ENCODE data around the gene FAM187B. TPM values are rescaled to one million over a fixed set of nuclear protein-coding genes. Genes with fewer than 3 reads are reported as not detected.
A peak's percentile ranks its signal among the peaks of the same experiment; 100 is the strongest.
"Not testable (repeated sequence)": the region's sequence is repeated elsewhere in the genome, so short reads cannot be mapped to it uniquely, and the experiment has no call there.

Gene FAM187B
- total and polyA plus RNA-seq, 2 donors (not counting 1 experiment from before 2014, with no cell fraction given): 0.25 TPM; not detected in 1

- Histone ChIP-seq H3K9me3 (ENCODE audit: control extremely low read depth in 1 of 3, control insufficient read depth in 2 of 3, insufficient read depth in 1 of 3, low read length in 2 of 3) (peaks cover 0 to 14% (median 0%) of the 10 kb centered on the region in 3 donors), H3K36me3 (replicated peaks in 1 of 2; ENCODE audit: control extremely low read depth in 1 of 2, control insufficient read depth in 1 of 2, extremely low read depth in 1 of 2, insufficient read depth in 2 of 2, low read length in 1 of 2) (no peaks in the 10 kb centered on the region), H3K4me1 (ENCODE audit: control insufficient read depth in 2 of 2, insufficient read depth in 2 of 2, low read length in 2 of 2) (peaks cover 16 to 20% of the 10 kb centered on the region in 2 donors), H3K27ac (ENCODE audit: low read length in 2 of 2) (no peak overlapping the region), H3K4me3 (ENCODE audit: control extremely low read depth in 1 of 5, extremely low read depth in 1 of 5, insufficient read depth in 1 of 5, low read depth in 2 of 5, low read length in 4 of 5) (no peak overlapping the region), H3K27me3 (replicated peaks in 1 of 4; ENCODE audit: control extremely low read depth in 1 of 4, control insufficient read depth in 3 of 4, insufficient read depth in 4 of 4, low read length in 3 of 4) (no peaks in the 10 kb centered on the region), H3K4me2 (replicated peaks; ENCODE audit: low read depth, low read length, poor library complexity, severe bottlenecking) (no peak overlapping the region), H3K79me2 (ENCODE audit: control insufficient read depth, insufficient read depth, low read length) (no peaks in the 10 kb centered on the region), H2AFZ (ENCODE audit: insufficient read depth, low read depth, low read length, poor library complexity, severe bottlenecking) (no peak overlapping the region), H3K9ac (ENCODE audit: low read length) (no peak overlapping the region), H4K20me1 (ENCODE audit: control insufficient read depth, insufficient read depth, low read length, poor library complexity, severe bottlenecking) (no peaks in the 10 kb centered on the region)
- POLR2A ChIA-PET: interaction anchor here (0.6 kb wide), 1 partner anchor 110 kb away, joined by 8 read pairs; no protein-coding TSS in a partner anchor
- no peaks in the 10 kb centered on the region for H3K9me3 Mint-ChIP-seq (ENCODE audit: insufficient read depth)
- WGBS (ENCODE audit: insufficient coverage): 59% methylated on average over 6 of the region's 7 CpGs
- H3K4me3 Mint-ChIP-seq: no peak overlapping the region
- DNase-seq (no peak), ATAC-seq (ENCODE audit: low read depth) (no peak)
- intact Hi-C loops (cut with micrococcal nuclease): no loop called here
- peaks cover 20% of the 10 kb centered on the region for H3K4me1 Mint-ChIP-seq
- peak overlapping the region; percentile 50 for H3K27ac Mint-ChIP-seq
- no peaks in the 10 kb centered on the region for H3K27me3 Mint-ChIP-seq
- CTCF ChIA-PET: interaction anchor here (0.9 to 1.5 kb wide), 4 partner anchors 16 to 81 kb away, joined by 3 to 5 read pairs (median 4); no protein-coding TSS in a partner anchor
- TF ChIP-seq CTCF (IDR thresholded peaks at IDR 0.05): no peak
- TF ChIP-seq EZH2 (IDR thresholded peaks at IDR 0.05; ENCODE audit: borderline replicate concordance, insufficient read depth, low read depth, low read length, poor library complexity, severe bottlenecking): no peak
Measured at GRCh38 chr19:35222373-35223015, 6.0 kb downstream of the FAM187B start.

- H3K9me3 Mint-ChIP-seq (ENCODE audit: insufficient read depth); H3K9ac ChIP-seq (ENCODE audit: low read length); DNase-seq; H3K79me2 ChIP-seq (ENCODE audit: control insufficient read depth, insufficient read depth, low read length); H3K27me3 ChIP-seq (replicated peaks in 1 of 4; ENCODE audit: control extremely low read depth in 1 of 4, control insufficient read depth in 3 of 4, insufficient read depth in 4 of 4, low read length in 3 of 4); H3K27me3 Mint-ChIP-seq; H4K20me1 ChIP-seq (ENCODE audit: control insufficient read depth, insufficient read depth, low read length, poor library complexity, severe bottlenecking); H3K4me3 Mint-ChIP-seq; H3K4me3 ChIP-seq (ENCODE audit: control extremely low read depth in 1 of 5, extremely low read depth in 1 of 5, insufficient read depth in 1 of 5, low read depth in 2 of 5, low read length in 4 of 5); H3K27ac ChIP-seq (ENCODE audit: low read length in 2 of 2); POLR2A ChIA-PET; H2AFZ ChIP-seq (ENCODE audit: insufficient read depth, low read depth, low read length, poor library complexity, severe bottlenecking); ATAC-seq (ENCODE audit: low read depth); H3K4me2 ChIP-seq (replicated peaks; ENCODE audit: low read depth, low read length, poor library complexity, severe bottlenecking); intact Hi-C loops (cut with micrococcal nuclease); H3K36me3 ChIP-seq (replicated peaks in 1 of 2; ENCODE audit: control extremely low read depth in 1 of 2, control insufficient read depth in 1 of 2, extremely low read depth in 1 of 2, insufficient read depth in 2 of 2, low read length in 1 of 2): not testable (repeated sequence)
- Mint-ChIP-seq H3K4me1 (peaks cover 31% of the 10 kb centered on the region), H3K27ac (peak overlapping the region; percentile 10)
- Histone ChIP-seq H3K9me3 (ENCODE audit: control extremely low read depth in 1 of 3, control insufficient read depth in 2 of 3, insufficient read depth in 1 of 3, low read length in 2 of 3) (peaks cover 0 to 18% (median 0%) of the 10 kb centered on the region in 3 donors), H3K4me1 (ENCODE audit: control insufficient read depth in 2 of 2, insufficient read depth in 2 of 2, low read length in 2 of 2) (peaks cover 25 to 29% of the 10 kb centered on the region in 2 donors)
- WGBS (ENCODE audit: insufficient coverage): no CpG with 5 or more reads among the region's 4 CpGs
- CTCF ChIA-PET: interaction anchor here (0.7 to 0.8 kb wide), 2 partner anchors 35 to 54 kb away, joined by 3 to 4 read pairs; no protein-coding TSS in a partner anchor
Measured at GRCh38 chr19:35220973-35221590, 7.5 kb downstream of the FAM187B start.

Data from B cell (primary cell).